Stimulated activated naive CD8-positive, alpha-beta T cell treated with anti-CD3 and anti-CD28 coated beads, Interleukin-15, Interleukin-2, amounts not matched to agents 100 U/mL and 50 U/mL, for 24 hours (primary cell): ENCODE results near the gene OVOL1.
"Not testable (repeated sequence)": the region's sequence is repeated elsewhere in the genome, so short reads cannot be mapped to it uniquely, and the experiment has no call there.

ENCODE experiments used
- ATAC-seq: fragments of 150-1000 bp; cut with Tn5 transposase; one replicate; pipeline ENCODE4 v1.10.0; 2021
- DNase-seq: peaks from one replicate; pipeline ENCODE4 v3.0.0; 2021

The OVOL1 gene

DNA sequence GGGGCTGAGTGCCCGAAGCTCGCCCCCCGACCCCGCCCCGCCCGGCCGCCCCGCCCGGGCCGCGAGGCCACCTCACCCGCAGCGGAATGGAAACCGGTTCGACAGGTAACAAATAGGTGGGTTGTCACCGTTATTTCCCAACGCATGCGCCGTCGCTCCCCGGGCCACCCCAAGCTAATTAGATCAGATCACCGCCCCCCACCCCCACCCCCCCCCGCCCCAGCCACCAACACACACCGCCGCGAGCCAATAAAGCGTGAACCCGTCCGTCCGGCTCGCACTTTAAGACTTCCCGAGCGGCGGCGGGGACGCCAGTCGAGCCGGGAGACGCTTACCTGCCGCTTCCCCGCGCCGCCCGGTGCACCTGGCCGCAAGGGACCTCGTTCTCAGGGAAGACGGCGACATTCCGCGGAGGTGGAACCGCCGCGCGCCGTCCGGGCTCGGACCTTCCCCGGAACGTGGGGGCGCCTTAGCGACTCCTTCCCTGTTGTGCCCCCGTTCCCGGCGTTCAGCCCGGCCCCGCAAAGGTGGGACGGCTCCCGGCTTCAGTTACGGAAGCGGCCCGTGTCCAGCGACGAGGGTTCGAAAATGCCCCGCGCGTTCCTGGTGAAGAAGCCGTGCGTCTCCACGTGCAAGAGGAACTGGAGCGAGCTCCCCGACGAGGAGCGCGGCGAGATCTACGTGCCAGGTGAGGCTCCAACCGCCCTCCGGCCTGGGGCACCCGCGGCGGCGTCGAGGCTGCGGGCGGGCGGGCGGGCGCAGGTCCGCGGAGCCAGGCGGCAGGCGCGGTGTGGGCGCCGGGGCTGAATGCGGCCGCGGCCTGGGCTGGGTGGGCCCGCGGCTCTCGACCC is at the start of gene OVOL1:
TSS of gene OVOL1 (plus strand) at position 278 of the 851 bp plus-strand sequence. CDS start at position 589, 311 bp downstream.
- DNase-seq: no peak
- no peak for ATAC-seq

DNA sequence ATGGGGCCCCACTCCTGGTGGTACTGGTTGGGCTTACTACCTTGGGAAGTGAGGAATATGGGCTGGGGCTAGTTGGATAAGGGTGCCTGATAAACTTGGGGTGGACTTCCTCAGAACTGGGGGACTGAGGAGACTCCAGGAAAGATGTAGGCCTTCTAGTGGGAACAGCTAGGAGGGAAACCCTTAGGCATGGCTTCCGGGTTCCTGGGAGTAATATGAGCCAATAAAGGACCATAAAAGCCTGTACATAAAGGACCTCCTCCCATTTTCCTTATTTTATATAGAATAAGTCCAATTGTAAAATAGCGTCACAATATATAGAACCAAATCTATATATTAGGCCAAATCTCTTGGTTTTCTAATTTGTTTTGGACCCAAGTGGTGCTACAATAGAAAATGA is 47.8 kb upstream of the OVOL1 start:
- DNase-seq: no peak
- ATAC-seq: no peak

DNA sequence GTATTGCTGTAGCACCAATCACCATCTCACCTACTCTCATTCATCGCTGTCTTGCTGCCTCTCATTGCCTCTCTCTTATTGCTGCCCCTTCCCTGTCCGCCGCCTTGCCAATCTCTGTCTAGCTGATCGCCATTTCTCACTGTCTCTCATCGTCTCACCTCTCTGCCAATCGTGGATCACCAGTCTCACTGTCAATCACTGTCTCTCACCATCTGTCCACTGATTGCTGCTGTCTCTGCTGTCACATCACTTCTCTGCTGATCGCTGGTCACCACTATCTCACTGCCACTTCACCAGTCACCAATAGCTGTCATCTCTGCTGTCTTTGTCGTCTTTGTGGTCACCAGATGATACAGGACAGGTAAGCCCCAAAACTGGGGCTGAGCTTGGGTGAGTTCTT is 45.7 kb upstream of the OVOL1 start:
- DNase-seq (no peak), ATAC-seq (no peak)

- DNase-seq: no peak
Observed at GRCh38 chr11:65742353-65742752, 44.5 kb upstream of the OVOL1 start.

GRCh38 chr11:65743681-65744025 is 43.2 kb upstream of the OVOL1 start:
- DNase-seq (no peak), ATAC-seq (no peak)

More at GRCh38 chr11:65742353-65742752, 44.5 kb upstream of the OVOL1 start:
- ATAC-seq: no peak

DNA sequence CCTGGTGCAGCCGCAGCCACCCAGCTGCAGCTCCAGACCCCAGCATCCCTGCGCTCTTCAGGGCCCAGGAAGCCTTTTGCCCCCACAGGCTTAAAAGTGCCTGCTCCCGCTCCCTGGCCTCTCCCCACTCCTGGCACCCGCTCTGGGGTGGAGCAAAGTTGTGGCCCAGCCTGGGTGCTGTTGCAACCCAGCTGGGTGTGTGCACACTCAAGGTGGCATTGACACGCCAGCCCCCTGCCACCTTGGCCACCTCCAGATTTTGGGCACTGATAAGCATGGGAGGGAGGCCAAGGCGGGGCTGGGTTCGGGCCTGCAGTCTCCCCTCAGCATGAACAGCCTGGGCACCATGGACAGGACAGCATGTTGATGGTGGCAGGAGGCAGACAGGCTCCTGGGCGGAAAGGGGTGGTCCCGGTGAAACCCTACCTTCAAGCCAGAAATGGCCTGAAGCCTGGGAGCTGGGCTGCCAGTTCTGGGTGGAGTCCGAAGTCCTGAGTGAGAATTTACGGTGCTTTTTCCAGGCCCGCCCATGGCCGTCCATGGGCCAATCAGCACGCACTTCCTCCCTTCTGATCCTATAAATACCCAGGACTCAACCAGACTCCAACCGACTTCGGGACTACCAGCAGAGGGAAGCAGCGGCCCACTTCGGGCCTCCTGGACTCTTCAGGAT is 42.7 kb upstream of the OVOL1 start:
- DNase-seq: peak; percentile 21
- ATAC-seq: peak; percentile 52

GRCh38 chr11:65744699-65745042 is 42.2 kb upstream of the OVOL1 start:
- no peak for DNase-seq
- ATAC-seq: no peak

GRCh38 chr11:65745049-65745448 is 41.8 kb upstream of the OVOL1 start:
- DNase-seq (no peak), ATAC-seq (no peak)

GRCh38 chr11:65762169-65762568 is 24.7 kb upstream of the OVOL1 start:
- DNase-seq, ATAC-seq: not testable (repeated sequence)

DNA sequence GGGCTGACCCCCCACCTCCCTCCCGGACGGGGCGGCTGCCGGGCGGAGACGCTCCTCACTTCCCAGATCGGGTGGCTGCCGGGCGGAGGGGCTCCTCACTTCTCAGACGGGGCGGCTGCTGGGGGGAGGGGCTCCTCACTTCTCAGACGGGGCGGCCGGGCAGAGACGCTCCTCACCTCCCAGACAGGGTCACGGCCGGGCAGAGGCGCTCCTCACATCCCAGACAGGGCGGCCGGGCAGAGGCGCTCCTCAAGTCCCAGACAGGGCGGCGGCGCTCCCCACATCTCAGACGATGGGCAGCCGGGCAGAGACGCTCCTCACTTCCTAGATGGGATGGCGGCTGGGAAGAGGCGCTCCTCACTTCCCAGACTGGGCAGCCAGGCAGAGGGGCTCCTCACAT is 24.0 kb upstream of the OVOL1 start:
- DNase-seq, ATAC-seq: not testable (repeated sequence)

- DNase-seq (no peak), ATAC-seq (no peak)
Observed at GRCh38 chr11:65764434-65764833, 22.4 kb upstream of the OVOL1 start.

- ATAC-seq: no peak
- no peak for DNase-seq
Observed at GRCh38 chr11:65766535-65766934, 20.3 kb upstream of the OVOL1 start.

GRCh38 chr11:65767406-65767805 is 19.5 kb upstream of the OVOL1 start:
- ATAC-seq (no peak), DNase-seq (no peak)

GRCh38 chr11:65767806-65768205 is 19.1 kb upstream of the OVOL1 start:
- ATAC-seq, DNase-seq: not testable (repeated sequence)

DNA sequence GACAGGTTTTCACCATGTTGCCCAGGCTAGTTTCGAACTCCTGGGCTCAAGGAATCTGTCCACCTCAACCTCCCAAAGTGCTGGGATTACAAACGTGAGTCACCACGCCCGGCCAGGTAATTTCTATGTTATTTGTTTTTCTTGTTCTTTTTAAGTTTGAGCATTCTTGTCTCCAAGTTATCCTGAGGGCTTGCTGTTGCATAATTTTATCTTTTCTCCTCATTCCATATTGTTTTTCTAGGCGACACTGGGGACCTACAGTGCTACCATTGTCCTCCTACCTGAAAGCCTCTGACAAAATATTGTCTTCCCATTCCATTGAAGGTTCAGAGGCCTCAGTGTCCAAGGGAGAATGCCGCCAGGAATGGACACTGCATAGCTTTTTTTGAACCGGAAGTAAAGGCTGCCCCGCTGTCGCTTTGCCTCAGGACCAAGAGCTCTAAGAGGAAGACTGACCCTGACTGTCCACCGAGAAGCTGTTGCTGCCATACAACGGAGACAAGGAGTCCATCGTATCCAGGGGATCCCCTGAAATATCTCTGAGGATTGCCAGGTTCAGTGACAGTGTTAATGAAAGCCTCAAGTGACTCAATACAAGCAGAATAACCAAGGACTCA is 15.8 kb upstream of the OVOL1 start:
- DNase-seq: no peak
- no peak for ATAC-seq

GRCh38 chr11:65771589-65772112 is 15.2 kb upstream of the OVOL1 start:
- ATAC-seq (no peak), DNase-seq (no peak)

DNA sequence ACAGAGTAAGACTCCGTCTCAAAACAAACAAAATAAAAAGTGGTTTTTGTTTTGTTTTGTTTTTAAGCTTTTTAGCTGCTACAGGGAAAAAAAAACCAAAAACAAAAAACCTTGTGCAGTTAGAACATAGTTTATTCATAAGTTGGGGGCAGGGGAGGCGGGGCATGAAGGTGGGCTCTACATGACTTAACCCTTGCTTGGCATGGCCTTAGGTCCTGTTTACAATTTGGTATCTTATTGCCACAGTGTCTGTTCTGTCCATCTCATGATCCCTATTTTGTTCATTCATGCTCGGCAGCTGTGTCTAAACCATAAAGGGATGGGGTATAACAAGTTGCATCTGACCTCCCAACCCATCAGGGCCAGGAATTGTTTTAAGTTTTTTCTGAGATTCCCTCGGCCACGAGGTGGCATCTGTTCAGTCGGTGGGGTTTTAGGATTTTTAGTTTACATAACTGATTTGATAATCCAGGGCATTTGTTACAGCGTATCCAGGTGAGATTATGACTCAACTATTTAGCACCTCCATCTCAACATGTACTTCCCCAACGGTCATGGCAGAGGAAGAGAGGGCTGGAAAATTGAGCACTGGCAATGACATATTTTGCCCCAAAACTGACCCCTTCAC is 13.0 kb upstream of the OVOL1 start:
- ATAC-seq (no peak), DNase-seq (no peak)

GRCh38 chr11:65774525-65775306 is 12.1 kb upstream of the OVOL1 start:
- ATAC-seq (no peak), DNase-seq (no peak)

- no peak for DNase-seq
- ATAC-seq: peak; percentile 17
Observed at GRCh38 chr11:65776196-65776595, 10.7 kb upstream of the OVOL1 start.

- DNase-seq (no peak), ATAC-seq (no peak)
Observed at GRCh38 chr11:65776710-65777141, 10.1 kb upstream of the OVOL1 start.

DNA sequence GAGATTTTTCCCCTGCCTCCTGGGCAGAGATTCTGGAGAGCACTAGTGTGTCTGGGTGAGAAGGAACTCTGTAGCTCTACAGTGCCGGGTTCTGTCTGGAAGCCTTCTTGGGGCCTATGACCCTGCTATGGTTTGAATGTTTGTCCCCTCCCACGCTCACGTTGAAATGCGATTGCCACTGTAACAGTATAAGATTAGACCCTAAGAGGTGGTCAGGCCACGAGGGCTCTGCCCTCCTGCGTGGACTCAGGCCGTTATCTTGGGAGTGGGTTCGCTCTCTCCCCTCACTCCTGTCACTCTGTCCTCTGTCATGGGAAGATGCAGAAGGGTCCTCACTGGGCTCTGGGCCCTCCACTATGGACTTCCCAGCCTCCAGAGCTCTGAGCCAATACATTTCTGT is 9.6 kb upstream of the OVOL1 start:
- ATAC-seq (no peak), DNase-seq (no peak)
